ENCODE results near the gene JUNB.
A peak's percentile ranks its signal among the peaks of the same experiment; 100 is the strongest.
"Not testable (repeated sequence)": the region's sequence is repeated elsewhere in the genome, so short reads cannot be mapped to it uniquely, and the experiment has no call there.

The JUNB gene

DNA sequence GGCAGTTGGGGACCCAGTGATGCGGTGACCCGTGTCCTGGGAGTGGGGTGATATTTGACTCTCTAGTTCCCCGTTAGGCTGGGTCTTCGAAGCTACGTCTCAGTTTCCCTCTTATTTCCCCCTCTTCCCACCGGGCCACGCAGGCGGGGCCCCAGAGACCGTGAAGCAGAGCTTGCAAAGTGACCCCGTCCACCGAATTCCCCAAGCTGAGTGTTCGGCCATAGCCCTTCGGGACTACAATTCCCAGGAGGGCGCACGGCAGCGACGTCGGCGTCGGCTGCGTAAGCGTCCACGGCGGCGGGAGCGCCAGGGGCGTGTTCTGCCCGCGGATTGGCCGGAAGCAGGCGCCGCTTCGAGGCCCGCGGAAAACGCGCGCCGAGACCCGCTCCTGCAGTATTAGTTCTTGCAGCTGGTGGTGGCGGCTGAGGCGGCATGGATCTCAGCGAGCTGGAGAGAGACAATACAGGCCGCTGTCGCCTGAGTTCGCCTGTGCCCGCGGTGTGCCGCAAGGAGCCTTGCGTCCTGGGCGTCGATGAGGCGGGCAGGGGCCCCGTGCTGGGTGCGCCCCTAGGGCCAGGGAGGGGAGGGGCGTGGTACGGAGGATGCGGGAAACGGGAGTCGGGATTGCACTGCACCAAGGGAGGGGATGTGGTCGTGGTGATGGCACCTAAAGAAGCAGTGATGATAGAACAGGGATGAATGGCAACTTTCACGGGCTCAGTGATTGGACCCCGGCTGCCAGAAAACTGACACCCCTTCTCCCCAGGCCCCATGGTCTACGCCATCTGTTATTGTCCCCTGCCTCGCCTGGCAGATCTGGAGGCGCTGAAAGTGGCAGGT, 15.2 kb downstream of the JUNB start, which contains the start of gene RNASEH2A:
Gene RNASEH2A, plus strand, starts transcription at position 343 of the 840 bp plus-strand sequence. Its CDS starts 90 bp downstream, at position 433.
- DNase-seq, result peak; percentile 95

DNA sequence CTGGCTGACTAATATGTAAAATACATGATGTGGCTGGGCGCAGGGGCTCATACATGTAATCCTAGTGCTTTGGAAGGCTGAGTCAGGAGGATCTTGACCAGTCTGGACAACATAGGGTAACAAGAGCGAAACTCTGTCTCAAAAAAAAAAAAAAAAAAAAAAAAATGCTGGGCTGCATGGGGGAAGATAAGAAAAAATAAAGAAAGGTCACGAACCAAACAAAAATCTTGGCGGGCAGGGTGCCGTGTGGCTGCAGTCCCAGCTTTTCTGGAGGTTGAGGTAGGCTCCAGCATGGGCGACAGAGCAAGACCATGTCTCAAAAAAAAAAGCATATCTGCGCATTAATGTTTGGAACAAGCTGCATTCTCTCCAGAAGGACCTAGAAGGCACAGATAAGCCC, 23.8 kb downstream of the JUNB start:
- DNase-seq, result no peak

- DNase-seq, result not testable (repeated sequence)
Measured at GRCh38 chr19:12817188-12817587, 25.9 kb downstream of the JUNB start.

DNA sequence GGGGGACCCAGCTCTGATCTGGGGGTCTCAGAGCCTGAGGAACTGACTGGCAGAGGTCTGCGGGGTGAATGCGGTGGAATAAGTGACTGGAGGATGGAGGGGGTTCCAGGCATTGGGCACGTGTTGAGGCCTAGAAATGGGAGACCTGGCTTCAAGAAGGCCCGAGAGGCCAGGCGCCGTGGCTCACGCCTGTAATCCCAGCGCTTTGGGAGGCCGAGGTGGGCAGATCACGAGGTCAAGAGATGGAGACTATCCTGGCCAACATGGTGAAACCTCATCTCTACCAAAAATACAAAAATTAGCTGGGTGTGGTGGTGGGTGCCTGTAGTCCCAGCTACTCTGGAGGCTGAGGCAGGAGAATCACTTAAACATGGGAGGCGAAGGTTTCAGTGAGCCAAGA, 26.5 kb downstream of the JUNB start:
- DNase-seq, result not testable (repeated sequence)

GRCh38 chr19:12821761-12822160, 30.5 kb downstream of the JUNB start:
- no peak for DNase-seq

DNA sequence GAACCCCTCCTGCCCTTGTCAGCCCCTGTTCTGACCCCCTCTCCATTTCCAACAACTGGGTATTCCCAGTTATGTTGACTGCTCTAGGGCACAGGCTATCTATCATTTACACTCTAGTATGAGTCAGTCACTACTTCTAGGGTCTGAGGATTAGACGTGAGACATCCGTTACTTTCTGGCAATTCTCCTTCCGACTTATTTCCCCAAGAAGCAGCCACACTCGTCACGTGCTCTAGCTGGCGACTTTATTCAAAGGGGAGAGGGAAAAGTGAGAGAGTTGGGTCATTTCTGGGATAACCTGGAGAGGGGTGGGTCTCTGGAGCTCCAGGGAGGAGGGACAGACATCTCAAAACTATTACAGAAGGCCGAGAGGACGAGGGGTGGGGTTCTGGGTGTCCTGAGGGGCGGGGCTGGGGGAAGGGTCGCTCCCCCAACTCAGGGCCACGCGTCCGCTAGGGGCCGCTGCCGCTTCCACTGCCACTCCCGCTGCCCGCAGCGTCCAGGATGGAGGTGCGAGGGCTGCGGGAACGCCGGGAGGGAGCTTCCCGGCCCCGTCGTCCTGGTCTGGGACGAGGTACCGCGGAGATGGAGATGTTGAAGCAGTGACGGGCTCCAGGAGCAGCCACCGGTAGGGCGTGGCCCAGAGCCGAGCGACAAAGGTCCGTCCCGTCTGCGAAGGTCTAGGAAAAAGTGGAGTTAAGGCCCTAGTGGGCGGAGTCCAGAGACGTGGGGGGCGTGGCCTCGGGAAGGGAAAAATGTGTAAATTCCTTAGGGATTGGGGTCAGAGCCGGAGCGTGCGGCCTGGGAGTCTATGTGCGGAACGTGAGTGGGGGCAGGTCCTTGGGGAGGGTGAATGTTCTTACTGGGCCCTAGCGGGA, 34.2 kb downstream of the JUNB start:
- peak; percentile 58 for DNase-seq

GRCh38 chr19:12828494-12828893, 37.2 kb downstream of the JUNB start:
- DNase-seq, result peak; percentile 88

- no peak for DNase-seq
Measured at GRCh38 chr19:12833418-12833737, 42.1 kb downstream of the JUNB start.

DNA sequence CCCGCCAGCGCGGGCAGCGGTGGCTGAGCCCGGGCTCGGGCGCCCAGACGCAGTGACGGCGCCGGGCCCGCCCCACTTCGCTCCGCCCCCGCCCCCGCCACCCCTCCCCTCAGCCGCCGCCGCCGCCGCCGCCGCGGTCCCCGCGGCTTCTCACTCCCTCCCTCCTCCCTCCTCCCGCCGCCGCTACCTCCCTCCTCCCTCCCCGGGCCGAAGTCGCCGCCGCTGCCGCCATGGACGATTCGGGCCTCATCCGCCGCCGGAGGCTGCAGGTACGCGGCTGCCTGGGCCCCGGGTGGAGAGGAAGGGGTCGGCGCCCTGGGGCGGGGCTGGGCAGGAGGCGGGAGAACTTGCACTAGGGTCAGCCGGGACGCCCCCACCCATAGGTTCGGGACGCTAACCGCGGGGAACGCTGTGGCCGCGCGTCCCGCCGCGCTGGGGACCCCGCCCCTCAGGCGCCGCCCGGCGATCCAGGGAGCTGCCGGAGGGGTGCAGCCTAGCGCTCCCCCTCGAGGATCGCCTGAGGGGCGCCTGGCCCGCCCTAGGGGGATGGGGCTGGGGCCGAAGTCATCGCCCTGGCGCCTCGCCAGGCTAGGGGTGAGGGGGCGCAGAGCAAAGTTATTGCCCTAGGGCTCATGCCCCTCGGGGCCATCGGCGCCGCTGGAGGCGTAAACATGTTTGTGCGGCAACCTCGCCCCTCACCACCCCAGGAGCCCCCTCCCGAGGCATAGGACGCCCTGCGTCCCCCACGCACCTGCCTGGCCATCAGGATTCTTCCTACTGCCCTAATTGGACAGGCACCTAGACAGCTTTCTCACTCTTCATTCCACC, 42.7 kb downstream of the JUNB start:
- peak; percentile 60 for DNase-seq

DNA sequence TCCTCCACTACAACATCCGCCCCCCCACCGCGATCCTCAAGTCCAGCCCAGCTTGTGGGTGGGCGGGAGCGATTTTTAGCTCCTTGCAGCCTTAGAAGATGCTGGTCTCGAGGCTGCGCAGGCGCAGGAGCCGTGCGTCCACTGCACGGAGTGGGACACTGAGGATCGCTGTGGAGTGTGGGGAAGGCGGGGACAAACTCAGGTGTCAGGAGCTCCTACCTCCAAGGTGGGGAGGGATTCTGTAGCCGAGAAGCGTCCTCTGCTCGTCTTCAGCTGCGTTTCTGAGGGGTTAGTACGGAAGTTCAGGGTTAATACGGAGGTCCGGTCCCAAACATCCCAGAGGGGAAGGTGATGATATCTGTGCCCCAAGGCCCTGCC, 43.3 kb downstream of the JUNB start, which contains the start of gene RTBDN:
Gene RTBDN, minus strand, starts transcription at position 14 of the 378 bp plus-strand sequence. CDS start 4,600 bp downstream, outside the sequence.
- DNase-seq, result peak; percentile 35

DNA sequence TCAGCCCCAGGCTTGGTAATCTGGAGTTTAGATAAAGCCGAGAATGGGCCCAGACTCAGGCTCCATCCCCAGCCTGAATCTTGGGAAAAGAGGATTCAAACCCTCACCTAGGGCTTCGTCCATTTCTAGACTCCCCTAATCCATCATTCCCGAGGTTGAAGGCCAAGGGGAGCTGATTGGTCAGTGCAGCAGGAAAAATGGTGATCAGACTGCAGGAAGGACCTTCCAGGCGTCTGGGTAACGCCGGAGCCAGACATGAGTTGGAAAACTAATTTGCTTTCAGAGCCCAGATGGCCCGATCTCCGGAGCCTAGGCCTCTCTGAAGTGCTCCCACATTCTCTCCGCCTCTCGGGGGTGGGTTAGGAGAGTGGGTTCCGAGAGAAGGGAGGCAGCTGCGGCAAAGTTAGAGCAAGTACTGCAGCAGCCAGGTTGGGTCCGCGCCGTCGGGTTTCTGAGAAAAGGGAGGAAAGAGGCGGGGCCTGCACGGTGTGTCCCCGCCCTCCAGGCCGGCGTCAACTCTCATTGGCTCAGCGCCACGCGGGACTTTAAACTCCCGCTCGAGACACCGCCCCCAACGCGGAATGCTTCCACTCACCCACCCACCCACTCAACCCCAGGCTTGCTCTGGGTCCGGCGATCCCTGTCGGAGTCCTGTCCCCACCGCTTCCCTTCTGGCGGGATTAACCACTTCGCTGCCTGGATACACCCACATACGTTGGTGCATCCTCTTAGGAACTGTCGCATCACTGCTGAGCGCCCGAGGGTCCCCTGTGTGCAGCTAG, 43.9 kb downstream of the JUNB start:
- peak; percentile 74 for DNase-seq

DNA sequence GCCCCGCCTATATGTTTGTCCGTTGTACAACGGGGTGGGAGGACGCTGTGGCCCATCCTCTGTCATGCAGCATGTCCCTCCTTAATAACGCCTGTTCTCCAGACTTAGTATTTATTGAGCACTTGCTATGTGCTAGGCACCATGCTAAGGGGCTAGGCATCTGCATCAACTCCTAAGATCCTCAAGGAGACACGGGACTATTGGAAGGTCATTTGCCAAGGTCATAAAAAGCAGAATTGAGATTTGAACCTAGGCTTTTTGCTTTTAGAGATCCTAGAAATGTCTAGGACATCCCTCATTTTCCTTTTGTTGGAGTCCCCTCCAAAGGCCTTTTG, 45.2 kb downstream of the JUNB start:
- DNase-seq, result no peak

DNA sequence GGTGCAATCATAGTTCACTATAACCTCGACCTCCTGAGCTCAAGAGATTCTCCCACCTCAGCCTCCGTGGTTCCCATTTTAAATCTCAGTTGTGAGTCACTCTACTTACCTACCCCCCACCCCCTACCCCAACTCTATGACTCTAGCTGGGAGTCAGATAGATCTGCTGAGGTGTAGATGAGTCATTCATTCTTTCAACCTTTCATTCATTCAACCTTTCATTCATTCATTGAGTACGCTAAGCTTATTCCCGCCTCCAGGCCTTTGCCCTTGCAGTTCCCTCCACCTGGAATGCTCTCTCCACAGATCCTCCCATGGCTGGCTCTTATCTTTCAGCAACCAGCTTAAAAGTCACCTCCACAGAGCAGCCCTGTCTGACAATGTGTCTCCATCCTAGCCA, 45.9 kb downstream of the JUNB start:
- no peak for DNase-seq

DNA sequence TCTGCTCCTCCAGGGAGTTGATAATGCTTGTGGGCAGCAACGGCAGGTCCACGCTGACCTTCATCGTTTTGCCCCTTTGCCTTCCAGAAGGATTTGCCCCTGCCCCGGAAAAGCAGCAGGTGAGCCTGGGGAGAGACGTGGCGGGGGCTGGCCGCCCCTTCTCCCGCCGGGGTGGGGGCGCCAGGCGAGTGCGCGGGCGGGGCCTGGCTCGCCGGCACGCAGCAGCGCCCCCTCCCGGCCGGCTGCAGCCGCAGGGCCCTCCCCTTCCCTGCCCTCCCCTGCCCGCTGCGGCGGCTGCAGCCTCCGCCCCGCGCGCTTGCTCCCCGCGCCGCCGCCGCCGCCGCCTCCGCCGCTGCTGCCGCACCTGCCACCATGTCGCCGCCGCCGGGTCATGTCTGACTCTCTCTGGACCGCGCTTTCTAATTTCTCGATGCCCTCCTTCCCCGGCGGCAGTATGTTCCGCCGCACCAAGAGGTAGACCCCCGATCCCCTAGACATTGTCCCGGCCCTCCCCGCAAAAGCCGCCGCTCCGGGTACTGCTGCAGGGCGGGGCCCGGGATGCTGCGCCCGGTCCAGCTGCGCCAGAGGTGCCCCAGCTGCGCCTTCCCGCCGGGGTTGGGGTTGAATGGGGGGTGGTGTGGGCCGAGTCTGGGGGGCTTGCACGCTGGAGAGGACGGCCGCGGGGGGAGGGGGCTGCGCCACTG, 47.0 kb downstream of the JUNB start, which contains the start of gene MAST1:
Gene MAST1, plus strand, starts transcription at position 334 of the 704 bp plus-strand sequence. Its CDS starts 58 bp downstream, at position 392.
- DNase-seq, result peak; percentile 75

DNA sequence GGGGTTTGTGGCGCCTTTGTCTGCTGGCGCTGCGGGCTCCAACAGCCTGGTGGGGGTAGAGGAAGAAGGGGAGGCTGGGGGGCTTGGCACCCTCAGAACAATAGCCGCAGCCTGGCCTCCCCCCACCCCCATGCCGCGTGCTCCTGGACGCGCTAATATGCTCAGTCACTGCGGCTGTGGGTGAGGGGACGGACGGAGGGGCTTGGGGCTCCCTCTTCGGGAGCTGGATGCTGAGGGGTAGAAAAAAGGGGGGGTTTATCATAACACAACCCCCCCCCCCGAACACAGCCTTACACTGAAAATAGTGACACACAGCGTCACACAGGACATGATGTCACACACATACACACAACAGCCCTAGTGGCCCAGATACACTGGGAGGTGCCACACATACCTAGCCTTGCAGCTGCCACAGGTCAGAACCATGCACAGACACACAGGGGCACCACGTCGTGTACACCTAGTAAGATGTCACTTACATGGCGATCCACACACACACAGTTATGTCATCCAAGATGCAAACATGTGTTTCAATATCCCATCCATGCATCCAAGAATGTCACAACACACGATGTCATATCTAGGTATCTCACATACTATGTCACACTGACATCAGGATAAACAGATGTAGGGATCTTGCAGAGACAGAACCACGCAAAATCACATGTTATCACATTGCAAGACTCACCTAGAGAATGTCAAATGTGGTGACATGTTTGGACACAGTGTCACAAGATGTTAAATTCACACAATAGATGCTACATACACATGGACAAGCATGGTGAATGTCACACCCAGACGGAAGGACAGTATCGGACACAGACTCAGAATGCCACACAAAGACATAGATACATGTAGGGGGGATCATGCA, 47.8 kb downstream of the JUNB start:
- peak; percentile 44 for DNase-seq

GRCh38 chr19:12840091-12841079, 49.1 kb downstream of the JUNB start:
- peak; percentile 95 for DNase-seq

GRCh38 chr19:12841094-12841493, 49.8 kb downstream of the JUNB start:
- DNase-seq, result peak; percentile 78

DNA sequence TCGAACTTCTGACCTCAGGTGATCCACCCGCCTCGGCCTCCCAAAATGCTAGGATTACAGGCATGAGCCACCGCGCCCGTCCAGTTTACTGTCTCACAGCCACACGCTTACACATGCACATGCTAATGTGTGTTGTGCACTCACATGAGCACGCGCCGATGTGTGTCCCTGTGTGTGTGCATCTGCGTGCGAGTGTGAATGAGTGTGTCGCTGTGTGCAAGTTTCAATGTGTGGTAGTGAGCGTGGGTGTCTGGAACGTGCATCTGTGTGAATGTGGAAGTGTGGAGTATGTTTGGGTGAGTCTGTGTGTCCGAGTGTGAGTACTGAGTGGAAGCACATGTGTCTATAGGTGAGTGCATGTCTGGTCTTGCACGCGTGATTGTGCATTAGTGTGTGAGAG, 51.2 kb downstream of the JUNB start:
- DNase-seq, result no peak

Measured in hematopoietic multipotent progenitor cell treated with erythropoietin and hydrocortisone succinate and interleukin-3 and kit ligand, for 6 days (in vitro differentiated cells).